HEK293 (cell line): ENCODE results near the gene ASCC1.
A peak's percentile ranks its signal among the peaks of the same experiment; 100 is the strongest.

ENCODE experiments used
- FEZF1 ChIP-seq: fragments of 450-650 bp; formaldehyde crosslinking; IDR thresholded peaks from 2 replicates; pipeline ENCODE4 v1.5.1; 2016; ENCODE audit warnings: missing biosample characterization, missing genetic modification characterization
- GLI4 ChIP-seq: fragments of 450-650 bp; formaldehyde crosslinking; IDR thresholded peaks from 2 replicates; pipeline ENCODE4 v1.5.1; 2016; ENCODE audit warnings: missing biosample characterization, missing genetic modification characterization
- IKZF3 ChIP-seq: fragments of 450-650 bp; IDR thresholded peaks from 2 replicates; pipeline ENCODE4 v1.5.0; 2018; ENCODE audit warnings: missing biosample characterization, mild to moderate bottlenecking, missing genetic modification characterization, moderate library complexity
- KLF16 ChIP-seq: fragments of 450-650 bp; formaldehyde crosslinking; IDR thresholded peaks from 2 replicates; pipeline ENCODE4 v1.5.1; 2017; ENCODE audit warnings: missing biosample characterization, missing genetic modification characterization
- OVOL3 ChIP-seq: fragments of 450-650 bp; formaldehyde crosslinking; IDR thresholded peaks from 2 replicates; pipeline ENCODE4 v1.5.1; 2016; ENCODE audit warnings: missing biosample characterization, missing genetic modification characterization
- ZBTB11 ChIP-seq: fragments of 450-650 bp; formaldehyde crosslinking; conservative IDR thresholded peaks from 2 replicates; pipeline ENCODE4 v1.5.1; 2016; ENCODE audit warnings: low read depth, missing biosample characterization, missing genetic modification characterization
- ZBTB17 ChIP-seq: fragments of 450-650 bp; formaldehyde crosslinking; IDR thresholded peaks from 2 replicates; pipeline ENCODE4 v1.5.1; 2016; ENCODE audit warnings: missing biosample characterization, missing genetic modification characterization
- ZFP3 ChIP-seq: fragments of 450-650 bp; formaldehyde crosslinking; IDR thresholded peaks from 2 replicates; pipeline ENCODE4 v1.5.1; 2016; ENCODE audit warnings: low read depth, missing biosample characterization, missing genetic modification characterization
- ZFP41 ChIP-seq: fragments of 450-650 bp; formaldehyde crosslinking; IDR thresholded peaks from 2 replicates; pipeline ENCODE4 v1.5.1; 2016; ENCODE audit warnings: missing biosample characterization, missing genetic modification characterization, borderline replicate concordance
- ZNF146 ChIP-seq: fragments of 450-650 bp; formaldehyde crosslinking; IDR thresholded peaks from 2 replicates; pipeline ENCODE4 v1.5.1; 2016; ENCODE audit warnings: missing biosample characterization, missing genetic modification characterization
- ZNF157 ChIP-seq: fragments of 450-650 bp; formaldehyde crosslinking; IDR thresholded peaks from 2 replicates; pipeline ENCODE4 v1.5.1; 2016; ENCODE audit warnings: missing biosample characterization, missing genetic modification characterization
- ZNF184 ChIP-seq: fragments of 450-650 bp; IDR thresholded peaks from 2 replicates; pipeline ENCODE4 v1.5.1; 2018; ENCODE audit warnings: missing biosample characterization, mild to moderate bottlenecking, missing genetic modification characterization
- ZNF302 ChIP-seq: fragments of 450-650 bp; formaldehyde crosslinking; IDR thresholded peaks from 2 replicates; pipeline ENCODE4 v1.5.1; 2016; ENCODE audit warnings: missing biosample characterization, missing genetic modification characterization, low read depth
- ZNF311 ChIP-seq: fragments of 450-650 bp; formaldehyde crosslinking; IDR thresholded peaks from 2 replicates; pipeline ENCODE4 v1.5.1; 2017; ENCODE audit warnings: missing biosample characterization, missing genetic modification characterization, borderline replicate concordance
- ZNF48 ChIP-seq: fragments of 450-650 bp; formaldehyde crosslinking; IDR thresholded peaks from 2 replicates; pipeline ENCODE4 v1.5.1; 2016; ENCODE audit warnings: missing biosample characterization, missing genetic modification characterization
- ZNF501 ChIP-seq: fragments of 450-650 bp; formaldehyde crosslinking; IDR thresholded peaks from 2 replicates; pipeline ENCODE4 v1.5.1; 2016; ENCODE audit warnings: missing biosample characterization, missing genetic modification characterization
- ZNF513 ChIP-seq: fragments of 450-650 bp; IDR thresholded peaks from 2 replicates; pipeline ENCODE4 v1.5.1; 2018; ENCODE audit warnings: missing biosample characterization, missing genetic modification characterization
- ZNF580 ChIP-seq: fragments of 450-650 bp; formaldehyde crosslinking; IDR thresholded peaks from 2 replicates; pipeline ENCODE4 v1.5.1; 2016; ENCODE audit warnings: missing biosample characterization, missing genetic modification characterization
- ZNF677 ChIP-seq: fragments of 450-650 bp; IDR thresholded peaks from 2 replicates; pipeline ENCODE4 v1.5.0; 2018; ENCODE audit warnings: missing biosample characterization, mild to moderate bottlenecking, missing genetic modification characterization, moderate library complexity
- ZNF776 ChIP-seq: fragments of 450-650 bp; formaldehyde crosslinking; IDR thresholded peaks from 2 replicates; pipeline ENCODE4 v1.5.0; 2017; ENCODE audit warnings: missing biosample characterization, missing genetic modification characterization, borderline replicate concordance
- ZNF777 ChIP-seq: fragments of 450-650 bp; formaldehyde crosslinking; IDR thresholded peaks from 2 replicates; pipeline ENCODE4 v1.5.1; 2017; ENCODE audit warnings: missing biosample characterization, missing genetic modification characterization, borderline replicate concordance
- ZNF785 ChIP-seq: fragments of 450-650 bp; formaldehyde crosslinking; IDR thresholded peaks from 2 replicates; pipeline ENCODE4 v1.5.1; 2016; ENCODE audit warnings: missing biosample characterization, missing genetic modification characterization
- ZSCAN30 ChIP-seq: fragments of 450-650 bp; IDR thresholded peaks from 2 replicates; pipeline ENCODE4 v1.5.1; 2018; ENCODE audit warnings: missing biosample characterization, mild to moderate bottlenecking, missing genetic modification characterization, moderate library complexity
- TF ChIP-seq, protein P1 (sequence below): fragments of 450-650 bp; formaldehyde crosslinking; IDR thresholded peaks from 2 replicates; pipeline ENCODE4 v1.5.1; 2016; ENCODE audit warnings: missing biosample characterization, missing genetic modification characterization
- TF ChIP-seq, protein P2 (sequence below): fragments of 450-650 bp; formaldehyde crosslinking; IDR thresholded peaks from 2 replicates; pipeline ENCODE4 v1.5.1; 2016; ENCODE audit warnings: missing biosample characterization, missing genetic modification characterization, borderline replicate concordance
- TF ChIP-seq, protein P3 (sequence below): fragments of 450-650 bp; formaldehyde crosslinking; IDR thresholded peaks from 2 replicates; pipeline ENCODE4 v1.5.1; 2016; ENCODE audit warnings: missing biosample characterization, missing genetic modification characterization, low read depth

ASCC1 gene

GRCh38 chr10:72097448-72098300, 118.4 kb downstream of the ASCC1 start (continued):
- no peak for TF ChIP-seq ZNF157 (tag by site-specific recombination)
- TF ChIP-seq ZNF513 (tag by site-specific recombination), result no peak
- TF ChIP-seq ZNF677 (tag by site-specific recombination), result peak; percentile 97
- peak; percentile 67 for TF ChIP-seq IKZF3 (tag by site-specific recombination)
- TF ChIP-seq ZBTB11 (tag by site-specific recombination), result no peak
- TF ChIP-seq ZFP41 (tag by site-specific recombination), result no peak
- peak; percentile 85 for TF ChIP-seq ZNF184 (tag by site-specific recombination)
- TF ChIP-seq ZNF302 (tag by site-specific recombination), result no peak
- peak; percentile 72; the same call in 1 of the 2 replicates for TF ChIP-seq ZNF580 (tag by site-specific recombination)
- no peak for TF ChIP-seq GLI4
- peak; percentile 82; the same call in 1 of the 2 replicates for TF ChIP-seq OVOL3
- TF ChIP-seq, protein P1, sequence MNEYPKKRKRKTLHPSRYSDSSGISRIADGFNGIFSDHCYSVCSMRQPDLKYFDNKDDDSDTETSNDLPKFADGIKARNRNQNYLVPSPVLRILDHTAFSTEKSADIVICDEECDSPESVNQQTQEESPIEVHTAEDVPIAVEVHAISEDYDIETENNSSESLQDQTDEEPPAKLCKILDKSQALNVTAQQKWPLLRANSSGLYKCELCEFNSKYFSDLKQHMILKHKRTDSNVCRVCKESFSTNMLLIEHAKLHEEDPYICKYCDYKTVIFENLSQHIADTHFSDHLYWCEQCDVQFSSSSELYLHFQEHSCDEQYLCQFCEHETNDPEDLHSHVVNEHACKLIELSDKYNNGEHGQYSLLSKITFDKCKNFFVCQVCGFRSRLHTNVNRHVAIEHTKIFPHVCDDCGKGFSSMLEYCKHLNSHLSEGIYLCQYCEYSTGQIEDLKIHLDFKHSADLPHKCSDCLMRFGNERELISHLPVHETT (tag by site-specific recombination), result peak; percentile 94
- TF ChIP-seq ZNF777 (tag by site-specific recombination), result no peak
- no peak for TF ChIP-seq ZFP3
- TF ChIP-seq FEZF1 (tag by site-specific recombination), result peak; percentile 97
- no peak for TF ChIP-seq ZNF311 (tag by site-specific recombination)
- no peak for TF ChIP-seq ZNF785 (tag by site-specific recombination)
- TF ChIP-seq, protein P2, sequence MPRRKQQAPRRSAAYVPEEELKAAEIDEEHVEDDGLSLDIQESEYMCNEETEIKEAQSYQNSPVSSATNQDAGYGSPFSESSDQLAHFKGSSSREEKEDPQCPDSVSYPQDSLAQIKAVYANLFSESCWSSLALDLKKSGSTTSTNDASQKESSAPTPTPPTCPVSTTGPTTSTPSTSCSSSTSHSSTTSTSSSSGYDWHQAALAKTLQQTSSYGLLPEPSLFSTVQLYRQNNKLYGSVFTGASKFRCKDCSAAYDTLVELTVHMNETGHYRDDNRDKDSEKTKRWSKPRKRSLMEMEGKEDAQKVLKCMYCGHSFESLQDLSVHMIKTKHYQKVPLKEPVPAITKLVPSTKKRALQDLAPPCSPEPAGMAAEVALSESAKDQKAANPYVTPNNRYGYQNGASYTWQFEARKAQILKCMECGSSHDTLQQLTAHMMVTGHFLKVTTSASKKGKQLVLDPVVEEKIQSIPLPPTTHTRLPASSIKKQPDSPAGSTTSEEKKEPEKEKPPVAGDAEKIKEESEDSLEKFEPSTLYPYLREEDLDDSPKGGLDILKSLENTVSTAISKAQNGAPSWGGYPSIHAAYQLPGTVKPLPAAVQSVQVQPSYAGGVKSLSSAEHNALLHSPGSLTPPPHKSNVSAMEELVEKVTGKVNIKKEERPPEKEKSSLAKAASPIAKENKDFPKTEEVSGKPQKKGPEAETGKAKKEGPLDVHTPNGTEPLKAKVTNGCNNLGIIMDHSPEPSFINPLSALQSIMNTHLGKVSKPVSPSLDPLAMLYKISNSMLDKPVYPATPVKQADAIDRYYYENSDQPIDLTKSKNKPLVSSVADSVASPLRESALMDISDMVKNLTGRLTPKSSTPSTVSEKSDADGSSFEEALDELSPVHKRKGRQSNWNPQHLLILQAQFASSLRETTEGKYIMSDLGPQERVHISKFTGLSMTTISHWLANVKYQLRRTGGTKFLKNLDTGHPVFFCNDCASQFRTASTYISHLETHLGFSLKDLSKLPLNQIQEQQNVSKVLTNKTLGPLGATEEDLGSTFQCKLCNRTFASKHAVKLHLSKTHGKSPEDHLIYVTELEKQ (tag by site-specific recombination), result peak; percentile 89
- peak; percentile 23; the same call in 1 of the 2 replicates for TF ChIP-seq ZSCAN30 (tag by site-specific recombination)
- no peak for TF ChIP-seq ZNF501 (tag by site-specific recombination)
- peak; percentile 55; the same call in 1 of the 2 replicates for TF ChIP-seq ZBTB17 (tag by site-specific recombination)
- peak; percentile 68 for TF ChIP-seq ZNF146 (tag by site-specific recombination)
- no peak for TF ChIP-seq KLF16 (tag by site-specific recombination)
- TF ChIP-seq, protein P3, sequence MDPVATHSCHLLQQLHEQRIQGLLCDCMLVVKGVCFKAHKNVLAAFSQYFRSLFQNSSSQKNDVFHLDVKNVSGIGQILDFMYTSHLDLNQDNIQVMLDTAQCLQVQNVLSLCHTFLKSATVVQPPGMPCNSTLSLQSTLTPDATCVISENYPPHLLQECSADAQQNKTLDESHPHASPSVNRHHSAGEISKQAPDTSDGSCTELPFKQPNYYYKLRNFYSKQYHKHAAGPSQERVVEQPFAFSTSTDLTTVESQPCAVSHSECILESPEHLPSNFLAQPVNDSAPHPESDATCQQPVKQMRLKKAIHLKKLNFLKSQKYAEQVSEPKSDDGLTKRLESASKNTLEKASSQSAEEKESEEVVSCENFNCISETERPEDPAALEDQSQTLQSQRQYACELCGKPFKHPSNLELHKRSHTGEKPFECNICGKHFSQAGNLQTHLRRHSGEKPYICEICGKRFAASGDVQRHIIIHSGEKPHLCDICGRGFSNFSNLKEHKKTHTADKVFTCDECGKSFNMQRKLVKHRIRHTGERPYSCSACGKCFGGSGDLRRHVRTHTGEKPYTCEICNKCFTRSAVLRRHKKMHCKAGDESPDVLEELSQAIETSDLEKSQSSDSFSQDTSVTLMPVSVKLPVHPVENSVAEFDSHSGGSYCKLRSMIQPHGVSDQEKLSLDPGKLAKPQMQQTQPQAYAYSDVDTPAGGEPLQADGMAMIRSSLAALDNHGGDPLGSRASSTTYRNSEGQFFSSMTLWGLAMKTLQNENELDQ (tag by site-specific recombination), result no peak
- TF ChIP-seq ZNF48 (tag by site-specific recombination), result no peak
- no peak for TF ChIP-seq ZNF776 (tag by site-specific recombination)
